Skeletal muscle tissue (tissue), 4 donors: ENCODE measurements around the gene TRIM28. TPM values are rescaled to one million over a fixed set of nuclear protein-coding genes. Genes with fewer than 3 reads are reported as not detected.
A peak's percentile ranks its signal among the peaks of the same experiment; 100 is the strongest.

Source experiments
- H3K27ac ChIP-seq: one replicate; pipeline ENCODE4 v1.7.0; 2013; ENCODE audit warnings: mild to moderate bottlenecking, low read depth, low read length, inconsistent platforms
- H3K27me3 ChIP-seq, 3 donors: one replicate each; pipeline ENCODE4 v1.7.0; 2013; ENCODE audit warnings: low read length in 3 of 3; ENCODE audit not compliant: control insufficient read depth in 3 of 3, insufficient read depth in 3 of 3
- H3K36me3 ChIP-seq, 3 donors: one replicate each; pipeline ENCODE4 v1.7.0; 2013; ENCODE audit warnings: low read length in 3 of 3; ENCODE audit not compliant: control insufficient read depth in 3 of 3, insufficient read depth in 3 of 3
- H3K4me1 ChIP-seq, 3 donors: one replicate each; pipeline ENCODE4 v1.7.0; 2013; ENCODE audit warnings: low read length in 3 of 3, mild to moderate bottlenecking in 3 of 3; ENCODE audit not compliant: control insufficient read depth in 3 of 3, insufficient read depth in 3 of 3
- H3K4me3 ChIP-seq, 3 donors: one replicate each; pipeline ENCODE4 v1.7.0; 2013; ENCODE audit warnings: low read length in 3 of 3
- H3K9ac ChIP-seq, 3 donors: one replicate each; pipeline ENCODE4 v1.7.0; 2013; ENCODE audit warnings: low read length in 3 of 3, mild to moderate bottlenecking in 3 of 3, moderate library complexity in 2 of 3, low read depth in 1 of 3
- H3K9me3 ChIP-seq, 3 donors: one replicate each; pipeline ENCODE4 v1.7.0; 2013; ENCODE audit warnings: low read length in 3 of 3; ENCODE audit not compliant: control insufficient read depth in 3 of 3
- total RNA-seq: library from RNA; depleted of rRNA; stranded (reverse); fragments of >200 nt; gene quantifications from one replicate; pipeline ENCODE4 v1.2.3, GENCODE V29; 2014
- donor health status: Osteomylitis.

TRIM28 gene
- total RNA-seq, 1 donor from 2014 or later, result 277 TPM

GRCh38 chr19:58511353-58512208, 32.3 kb upstream of the TRIM28 start, which contains the start of gene SLC27A5:
Gene SLC27A5, minus strand, starts transcription at chr19:58511992. Its CDS starts 37 bp downstream, at chr19:58511955.
- H3K4me3 ChIP-seq, result no peak within 1 kb of the TSS
- no peaks in the 10 kb centered on the region for H3K9me3 ChIP-seq
- H3K4me1 ChIP-seq, result peaks cover 19 to 21% (median 20%) of the 10 kb centered on the region in 3 donors
- peaks cover 8 to 9% (median 9%) of the 10 kb centered on the region in 3 donors for H3K36me3 ChIP-seq
- H3K9ac ChIP-seq, result no peak within 1 kb of the TSS
- no peak within 1 kb of the TSS for H3K27ac ChIP-seq
- no peaks in the 10 kb centered on the region for H3K27me3 ChIP-seq

- Histone ChIP-seq H3K27ac (no peak overlapping the region), H3K36me3 (peaks cover 12 to 18% (median 17%) of the 10 kb centered on the region in 3 donors), H3K9me3 (no peaks in the 10 kb centered on the region), H3K4me3 (no peak overlapping the region), H3K4me1 (peaks cover 29 to 35% (median 31%) of the 10 kb centered on the region in 3 donors), H3K27me3 (no peaks in the 10 kb centered on the region), H3K9ac (peak overlapping the region in 1 of 3 donors; percentile 56)
These were observed 30.6 kb upstream of the TRIM28 start for GRCh38 chr19:58513213-58513693.

GRCh38 chr19:58513694-58514563, 29.9 kb upstream of the TRIM28 start:
- peak overlapping the region; percentile 27 to 73 (median 56) for H3K9ac ChIP-seq
- peaks cover 36 to 42% (median 37%) of the 10 kb centered on the region in 3 donors for H3K4me1 ChIP-seq
- peak overlapping the region; percentile 65 to 66 (median 66) for H3K4me3 ChIP-seq
- H3K9me3 ChIP-seq, result no peaks in the 10 kb centered on the region
- peaks cover 12 to 18% (median 17%) of the 10 kb centered on the region in 3 donors for H3K36me3 ChIP-seq
- H3K27me3 ChIP-seq, result no peaks in the 10 kb centered on the region
- no peak overlapping the region for H3K27ac ChIP-seq

GRCh38 chr19:58514564-58515022, 29.3 kb upstream of the TRIM28 start:
- no peaks in the 10 kb centered on the region for H3K9me3 ChIP-seq
- H3K4me1 ChIP-seq, result peaks cover 37 to 49% (median 39%) of the 10 kb centered on the region in 3 donors
- H3K4me3 ChIP-seq, result peak overlapping the region; percentile 16 to 66 (median 66)
- no peak overlapping the region for H3K27ac ChIP-seq
- no peaks in the 10 kb centered on the region for H3K27me3 ChIP-seq
- peaks cover 12 to 18% (median 17%) of the 10 kb centered on the region in 3 donors for H3K36me3 ChIP-seq
- H3K9ac ChIP-seq, result peak overlapping the region; percentile 27 to 73 (median 38)

GRCh38 chr19:58515259-58515658, 28.6 kb upstream of the TRIM28 start:
- no peaks in the 10 kb centered on the region for H3K9me3 ChIP-seq
- H3K9ac ChIP-seq, result peak overlapping the region in 2 of 3 donors; percentile 51 to 64
- peaks cover 39 to 54% (median 40%) of the 10 kb centered on the region in 3 donors for H3K4me1 ChIP-seq
- peak overlapping the region in 1 of 3 donors; percentile 23 for H3K4me3 ChIP-seq
- no peak overlapping the region for H3K27ac ChIP-seq
- H3K36me3 ChIP-seq, result peaks cover 12 to 18% (median 17%) of the 10 kb centered on the region in 3 donors
- no peaks in the 10 kb centered on the region for H3K27me3 ChIP-seq

GRCh38 chr19:58516246-58516836, 27.5 kb upstream of the TRIM28 start:
- Histone ChIP-seq H3K9ac (peak overlapping the region in 2 of 3 donors; percentile 64 to 65), H3K4me1 (peaks cover 43 to 59% (median 44%) of the 10 kb centered on the region in 3 donors), H3K36me3 (peaks cover 12 to 18% (median 17%) of the 10 kb centered on the region in 3 donors), H3K27me3 (no peaks in the 10 kb centered on the region), H3K27ac (no peak overlapping the region), H3K4me3 (no peak overlapping the region), H3K9me3 (no peaks in the 10 kb centered on the region)

- peaks cover 12 to 18% (median 17%) of the 10 kb centered on the region in 3 donors for H3K36me3 ChIP-seq
- H3K4me3 ChIP-seq, result no peak overlapping the region
- H3K27me3 ChIP-seq, result no peaks in the 10 kb centered on the region
- peaks cover 44 to 59% (median 46%) of the 10 kb centered on the region in 3 donors for H3K4me1 ChIP-seq
- H3K9me3 ChIP-seq, result no peaks in the 10 kb centered on the region
- no peak overlapping the region for H3K27ac ChIP-seq
- no peak overlapping the region for H3K9ac ChIP-seq
These were observed 26.7 kb upstream of the TRIM28 start for GRCh38 chr19:58516964-58517833.

- peaks cover 44 to 59% (median 46%) of the 10 kb centered on the region in 3 donors for H3K4me1 ChIP-seq
These were observed 25.4 kb upstream of the TRIM28 start for GRCh38 chr19:58518256-58519086.

More at GRCh38 chr19:58518256-58519086, 25.4 kb upstream of the TRIM28 start:
- peak overlapping the region; percentile 94 for H3K27ac ChIP-seq
- no peaks in the 10 kb centered on the region for H3K27me3 ChIP-seq
- H3K9me3 ChIP-seq, result no peaks in the 10 kb centered on the region
- peaks cover 11 to 18% (median 17%) of the 10 kb centered on the region in 3 donors for H3K36me3 ChIP-seq
- peak overlapping the region; percentile 93 to 97 (median 96) for H3K4me3 ChIP-seq
- H3K9ac ChIP-seq, result peak overlapping the region; percentile 95 to 96 (median 95)
